BJ (cell line): ENCODE data around the gene NEURL1B. TPM values are rescaled to one million over a fixed set of nuclear protein-coding genes. Genes with fewer than 3 reads are reported as not detected.

Experiments used
- CTCF ChIA-PET: fragments of 350-600 bp; formaldehyde crosslinking; extraction: SDS; loops from one replicate; lab custom pipeline; 2021; ENCODE audit warnings: antibody characterized with exemption, inconsistent platforms; lab: Yijun Ruan, JAX
- POLR2A ChIA-PET: fragments of 300-600 bp; sonication (Branson Sonifier 250); formaldehyde crosslinking; extraction: SDS; loops from one replicate; lab custom pipeline; 2021; ENCODE audit warnings: antibody characterized with exemption; lab: Charles Lee
- DNase-seq: peaks from one replicate; pipeline ENCODE4 v3.0.0-alpha.2; 2011; ENCODE audit warnings: low read depth
- H3K27me3 ChIP-seq: 2 replicates; pipeline ENCODE4 v1.6.0; 2011; ENCODE audit warnings: low read length; ENCODE audit not compliant: control insufficient read depth, insufficient read depth
- H3K36me3 ChIP-seq: 2 replicates; pipeline ENCODE4 v1.5.1; 2011; ENCODE audit warnings: low read length; ENCODE audit not compliant: control insufficient read depth, insufficient read depth
- H3K4me3 ChIP-seq: 2 replicates; pipeline ENCODE4 v1.5.1; 2011; ENCODE audit warnings: low read depth, mild to moderate bottlenecking, control low read depth, low read length
- CTCF ChIP-seq: IDR thresholded peaks from 2 replicates; pipeline ENCODE4 v1.5.1; 2011; ENCODE audit warnings: low read depth, mild to moderate bottlenecking, control low read depth, inconsistent platforms, low read length, moderate library complexity; ENCODE audit not compliant: insufficient read depth
- polyA minus RNA-seq: library from RNA; depleted of rRNA, polyadenylated mRNA; stranded (reverse); fragments of >200 nt; gene quantifications from 2 replicates; pipeline ENCODE4 v1.2.3, GENCODE V29; 2011; rRNA and poly(A)+ RNA removed
- polyA plus RNA-seq: library from polyadenylated mRNA; depleted of rRNA; stranded (reverse); fragments of >200 nt; gene quantifications from 2 replicates; pipeline ENCODE4 v1.2.3, GENCODE V29; 2011; rRNA removed

NEURL1B gene, protein sequence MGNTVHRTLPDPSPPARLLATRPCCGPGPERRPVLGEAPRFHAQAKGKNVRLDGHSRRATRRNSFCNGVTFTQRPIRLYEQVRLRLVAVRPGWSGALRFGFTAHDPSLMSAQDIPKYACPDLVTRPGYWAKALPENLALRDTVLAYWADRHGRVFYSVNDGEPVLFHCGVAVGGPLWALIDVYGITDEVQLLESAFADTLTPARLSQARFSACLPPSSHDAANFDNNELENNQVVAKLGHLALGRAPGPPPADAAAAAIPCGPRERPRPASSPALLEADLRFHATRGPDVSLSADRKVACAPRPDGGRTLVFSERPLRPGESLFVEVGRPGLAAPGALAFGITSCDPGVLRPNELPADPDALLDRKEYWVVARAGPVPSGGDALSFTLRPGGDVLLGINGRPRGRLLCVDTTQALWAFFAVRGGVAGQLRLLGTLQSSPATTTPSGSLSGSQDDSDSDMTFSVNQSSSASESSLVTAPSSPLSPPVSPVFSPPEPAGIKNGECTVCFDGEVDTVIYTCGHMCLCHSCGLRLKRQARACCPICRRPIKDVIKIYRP
- polyA plus RNA-seq (1.5 and 2.3 TPM in 2 replicates), polyA minus RNA-seq (2.9 and 4.8 TPM in 2 replicates)

- TF ChIP-seq CTCF, result no peak
- DNase-seq, result no peak
- H3K27me3 ChIP-seq, result no peaks in the 10 kb centered on the region
- H3K4me3 ChIP-seq, result peak within 1 kb of the TSS; percentile 59
- POLR2A ChIA-PET, result interaction anchor here (0.5 kb wide), 1 partner anchor 17 kb away, joined by 3 read pairs; no protein-coding TSS in a partner anchor
- H3K36me3 ChIP-seq, result no peaks in the 10 kb centered on the region
- CTCF ChIA-PET, result interaction anchor here (1.0 to 4.1 kb wide), 6 partner anchors 18 to 162 kb away, joined by 3 to 22 read pairs (median 4); no protein-coding TSS in a partner anchor
These were observed at the start of gene NEURL1B for GRCh38 chr5:172640822-172641358. Gene NEURL1B (plus strand): TSS chr5:172641263. CDS start chr5:172641407, 144 bp downstream.

GRCh38 chr5:172591636-172592035 lies 49.4 kb upstream of the NEURL1B start:
- POLR2A ChIA-PET, result no interaction called here
- CTCF ChIA-PET, result interaction anchor here (1.1 kb wide), 1 partner anchor 47 kb away, joined by 3 read pairs; no protein-coding TSS in a partner anchor

GRCh38 chr5:172592881-172593280 lies 48.2 kb upstream of the NEURL1B start:
- POLR2A ChIA-PET, result no interaction called here
- no peaks in the 10 kb centered on the region for H3K36me3 ChIP-seq
- no peak for DNase-seq
- CTCF ChIA-PET, result no interaction called here
- no peak overlapping the region for H3K4me3 ChIP-seq
- peaks cover 12% of the 10 kb centered on the region for H3K27me3 ChIP-seq
- TF ChIP-seq CTCF, result no peak

More at GRCh38 chr5:172591636-172592035, 49.4 kb upstream of the NEURL1B start:
- Histone ChIP-seq H3K36me3 (no peaks in the 10 kb centered on the region), H3K27me3 (peaks cover 15% of the 10 kb centered on the region), H3K4me3 (no peak overlapping the region)
- no peak for DNase-seq
- TF ChIP-seq CTCF, result no peak

- ChIA-PET POLR2A (no interaction called here), CTCF (no interaction called here)
- Histone ChIP-seq H3K27me3 (peaks cover 8% of the 10 kb centered on the region), H3K36me3 (no peaks in the 10 kb centered on the region), H3K4me3 (no peak overlapping the region)
- no peak for TF ChIP-seq CTCF
- DNase-seq, result no peak
These were observed 47.8 kb upstream of the NEURL1B start for GRCh38 chr5:172593306-172593705.

DNA sequence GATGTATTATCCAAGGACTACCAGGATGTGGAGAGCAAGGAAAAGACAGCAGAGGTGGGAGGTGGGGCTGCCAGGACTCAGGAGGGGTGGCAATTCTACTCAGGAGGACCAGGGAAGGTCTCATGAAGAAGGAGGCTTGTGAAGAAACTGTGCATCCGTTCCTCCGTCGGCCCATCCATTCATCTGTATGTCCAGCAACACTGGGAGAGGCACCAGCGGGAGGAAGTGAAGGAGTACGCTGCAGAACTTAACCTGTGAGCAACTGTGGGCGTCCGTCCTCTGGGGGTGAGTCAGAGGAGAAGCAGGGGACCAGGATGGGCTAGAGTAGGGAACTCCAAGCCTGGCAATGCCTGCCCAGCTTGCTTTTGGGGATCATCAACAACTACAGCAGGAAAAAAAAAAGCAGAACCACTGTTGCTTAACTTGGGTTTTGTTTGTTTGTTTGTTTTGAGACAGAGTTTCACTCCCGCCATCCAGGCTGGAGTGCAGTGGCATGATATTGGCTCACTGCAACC lies 47.3 kb upstream of the NEURL1B start:
- peaks cover 6% of the 10 kb centered on the region for H3K27me3 ChIP-seq
- CTCF ChIA-PET, result no interaction called here
- no peak for TF ChIP-seq CTCF
- no peaks in the 10 kb centered on the region for H3K36me3 ChIP-seq
- POLR2A ChIA-PET, result no interaction called here
- no peak for DNase-seq
- no peak overlapping the region for H3K4me3 ChIP-seq
